T-helper 1 cell treated with Interleukin-12 subunit alpha and Interleukin-12 subunit beta and Interleukin-4 antibody, amounts not matched to agents 30 μg/mL and 1 μg/mL, for 36 hours (primary cell): ENCODE results near the gene ZNF784.
A peak's percentile ranks its signal among the peaks of the same experiment; 100 is the strongest.

Experiments
- H3K27ac Mint-ChIP-seq: one replicate; pipeline ENCODE4 v1.8.0; 2021; ENCODE audit warnings: mild to moderate bottlenecking, mixed read lengths
- H3K27me3 Mint-ChIP-seq: one replicate; pipeline ENCODE4 v1.8.0; 2021; ENCODE audit warnings: low read depth, mixed read lengths
- H3K36me3 Mint-ChIP-seq: one replicate; pipeline ENCODE4 v1.8.0; 2021; ENCODE audit warnings: low read depth, mixed read lengths
- H3K4me1 Mint-ChIP-seq: one replicate; pipeline ENCODE4 v1.8.0; 2021; ENCODE audit warnings: low read depth, mixed read lengths
- H3K4me3 Mint-ChIP-seq: one replicate; pipeline ENCODE4 v1.8.0; 2021; ENCODE audit warnings: mild to moderate bottlenecking, moderate library complexity, mixed read lengths
- H3K9me3 Mint-ChIP-seq: one replicate; pipeline ENCODE4 v1.8.0; 2021; ENCODE audit warnings: mixed read lengths

The ZNF784 gene

GRCh38 chr19:55642153-55643002, 18.0 kb upstream of the ZNF784 start:
- H3K9me3 Mint-ChIP-seq = no peaks in the 10 kb centered on the region
- H3K4me1 Mint-ChIP-seq = peaks cover 38% of the 10 kb centered on the region
- H3K27me3 Mint-ChIP-seq = no peaks in the 10 kb centered on the region
- peak overlapping the region; percentile 97 for H3K27ac Mint-ChIP-seq
- peak overlapping the region; percentile 96 for H3K4me3 Mint-ChIP-seq
- peaks cover 13% of the 10 kb centered on the region for H3K36me3 Mint-ChIP-seq

- no peaks in the 10 kb centered on the region for H3K9me3 Mint-ChIP-seq
- peak overlapping the region; percentile 94 for H3K4me3 Mint-ChIP-seq
- peaks cover 38% of the 10 kb centered on the region for H3K4me1 Mint-ChIP-seq
- H3K27me3 Mint-ChIP-seq = no peaks in the 10 kb centered on the region
- peak overlapping the region; percentile 95 for H3K27ac Mint-ChIP-seq
- H3K36me3 Mint-ChIP-seq = peaks cover 11% of the 10 kb centered on the region
These were observed 17.2 kb upstream of the ZNF784 start for GRCh38 chr19:55641426-55642152.

- Mint-ChIP-seq H3K27ac (peak within 1 kb of the TSS; percentile 95), H3K27me3 (no peaks in the 10 kb centered on the region), H3K4me3 (peak within 1 kb of the TSS; percentile 94), H3K36me3 (peaks cover 14% of the 10 kb centered on the region), H3K4me1 (peaks cover 46% of the 10 kb centered on the region), H3K9me3 (no peaks in the 10 kb centered on the region)
These were observed 16.4 kb upstream of the ZNF784 start, which contains the start of gene ZNF580 for GRCh38 chr19:55640577-55641425. Gene ZNF580 (plus strand): TSS chr19:55641002. CDS start chr19:55642509, 1,507 bp downstream.

- Mint-ChIP-seq H3K9me3 (no peaks in the 10 kb centered on the region), H3K27me3 (no peaks in the 10 kb centered on the region), H3K36me3 (peaks cover 15% of the 10 kb centered on the region), H3K27ac (peak overlapping the region; percentile 86), H3K4me1 (peaks cover 47% of the 10 kb centered on the region), H3K4me3 (peak overlapping the region; percentile 66)
These were observed 15.7 kb upstream of the ZNF784 start for GRCh38 chr19:55640043-55640576.

GRCh38 chr19:55638864-55639359, 14.5 kb upstream of the ZNF784 start:
- Mint-ChIP-seq H3K36me3 (peaks cover 19% of the 10 kb centered on the region), H3K4me3 (peak overlapping the region; percentile 64), H3K27me3 (no peaks in the 10 kb centered on the region), H3K9me3 (no peaks in the 10 kb centered on the region), H3K4me1 (peaks cover 49% of the 10 kb centered on the region), H3K27ac (peak overlapping the region; percentile 77)

GRCh38 chr19:55637534-55637933, 13.2 kb upstream of the ZNF784 start:
- Mint-ChIP-seq H3K4me3 (no peak overlapping the region), H3K27me3 (no peaks in the 10 kb centered on the region), H3K4me1 (peaks cover 43% of the 10 kb centered on the region), H3K27ac (no peak overlapping the region), H3K9me3 (no peaks in the 10 kb centered on the region), H3K36me3 (peaks cover 19% of the 10 kb centered on the region)

GRCh38 chr19:55636723-55637122, 12.4 kb upstream of the ZNF784 start:
- Mint-ChIP-seq H3K27ac (peak overlapping the region; percentile 100), H3K9me3 (no peaks in the 10 kb centered on the region), H3K27me3 (no peaks in the 10 kb centered on the region), H3K4me1 (peaks cover 46% of the 10 kb centered on the region), H3K4me3 (peak overlapping the region; percentile 100), H3K36me3 (peaks cover 19% of the 10 kb centered on the region)

- H3K36me3 Mint-ChIP-seq = peaks cover 19% of the 10 kb centered on the region
- H3K27ac Mint-ChIP-seq = peak overlapping the region; percentile 100
- H3K9me3 Mint-ChIP-seq = no peaks in the 10 kb centered on the region
- H3K27me3 Mint-ChIP-seq = no peaks in the 10 kb centered on the region
- H3K4me3 Mint-ChIP-seq = peak overlapping the region; percentile 100
- H3K4me1 Mint-ChIP-seq = peaks cover 46% of the 10 kb centered on the region
These were observed 11.6 kb upstream of the ZNF784 start for GRCh38 chr19:55635856-55636440.

- peaks cover 19% of the 10 kb centered on the region for H3K36me3 Mint-ChIP-seq
- H3K27me3 Mint-ChIP-seq = no peaks in the 10 kb centered on the region
- peaks cover 43% of the 10 kb centered on the region for H3K4me1 Mint-ChIP-seq
- H3K27ac Mint-ChIP-seq = peak overlapping the region; percentile 100
- H3K4me3 Mint-ChIP-seq = peak overlapping the region; percentile 100
- no peaks in the 10 kb centered on the region for H3K9me3 Mint-ChIP-seq
These were observed 11.0 kb upstream of the ZNF784 start for GRCh38 chr19:55635334-55635717.

GRCh38 chr19:55633861-55634260, 9.5 kb upstream of the ZNF784 start:
- H3K27me3 Mint-ChIP-seq = no peaks in the 10 kb centered on the region

GRCh38 chr19:55632463-55632834, 8.1 kb upstream of the ZNF784 start:
- Mint-ChIP-seq H3K27me3 (peaks cover 5% of the 10 kb centered on the region), H3K27ac (peak overlapping the region; percentile 42), H3K4me1 (peaks cover 37% of the 10 kb centered on the region), H3K36me3 (peaks cover 16% of the 10 kb centered on the region), H3K9me3 (no peaks in the 10 kb centered on the region), H3K4me3 (no peak overlapping the region)

More at GRCh38 chr19:55633861-55634260, 9.5 kb upstream of the ZNF784 start:
- H3K9me3 Mint-ChIP-seq = no peaks in the 10 kb centered on the region
- no peak overlapping the region for H3K4me3 Mint-ChIP-seq
- peaks cover 37% of the 10 kb centered on the region for H3K4me1 Mint-ChIP-seq
- H3K27ac Mint-ChIP-seq = no peak overlapping the region
- H3K36me3 Mint-ChIP-seq = peaks cover 16% of the 10 kb centered on the region

- peaks cover 5% of the 10 kb centered on the region for H3K27me3 Mint-ChIP-seq
- H3K36me3 Mint-ChIP-seq = peaks cover 3% of the 10 kb centered on the region
- no peaks in the 10 kb centered on the region for H3K9me3 Mint-ChIP-seq
- H3K4me3 Mint-ChIP-seq = peak overlapping the region; percentile 75
- peaks cover 34% of the 10 kb centered on the region for H3K4me1 Mint-ChIP-seq
- H3K27ac Mint-ChIP-seq = peak overlapping the region; percentile 90
These were observed 2.0 kb upstream of the ZNF784 start for GRCh38 chr19:55626350-55626749.

GRCh38 chr19:55625004-55625326, 599 bp upstream of the ZNF784 start:
- Mint-ChIP-seq H3K4me1 (peaks cover 38% of the 10 kb centered on the region), H3K27me3 (peaks cover 5% of the 10 kb centered on the region), H3K9me3 (no peaks in the 10 kb centered on the region), H3K27ac (peak overlapping the region; percentile 97), H3K4me3 (peak overlapping the region; percentile 91), H3K36me3 (peaks cover 10% of the 10 kb centered on the region)
